PC-3 (cell line): ENCODE data around the gene SFMBT1.

ENCODE experiments used
- CTCF ChIP-seq: fragments of 300-600 bp; sonication (generic); conservative IDR thresholded peaks from 2 replicates; pipeline ENCODE4 v1.5.1; 2017; ENCODE audit warnings: antibody characterized with exemption, low read depth, mild to moderate bottlenecking, low read length
- EZH2 ChIP-seq: fragments of 300-600 bp; sonication (generic); IDR thresholded peaks from one replicate; pipeline ENCODE4 v1.6.1; 2017; ENCODE audit warnings: antibody characterized with exemption, mild to moderate bottlenecking, low read length; ENCODE audit not compliant: unreplicated experiment

GRCh38 chr3:52979190-52979983 lies 66.5 kb downstream of the SFMBT1 start:
- no peak for TF ChIP-seq CTCF
- TF ChIP-seq EZH2 = no peak
